GM18526 (cell line): Measurements from ENCODE around the gene SPANXD.
"Not testable (repeated sequence)": the region's sequence is repeated elsewhere in the genome, so short reads cannot be mapped to it uniquely, and the experiment has no call there.

Experiments
- POLR2A ChIP-seq: IDR thresholded peaks from 3 replicates; pipeline ENCODE4 v1.6.1; 2011; ENCODE audit not compliant: insufficient read length; ENCODE audit errors: extremely low read depth

Gene SPANXD, protein sequence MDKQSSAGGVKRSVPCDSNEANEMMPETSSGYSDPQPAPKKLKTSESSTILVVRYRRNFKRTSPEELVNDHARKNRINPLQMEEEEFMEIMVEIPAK

DNA sequence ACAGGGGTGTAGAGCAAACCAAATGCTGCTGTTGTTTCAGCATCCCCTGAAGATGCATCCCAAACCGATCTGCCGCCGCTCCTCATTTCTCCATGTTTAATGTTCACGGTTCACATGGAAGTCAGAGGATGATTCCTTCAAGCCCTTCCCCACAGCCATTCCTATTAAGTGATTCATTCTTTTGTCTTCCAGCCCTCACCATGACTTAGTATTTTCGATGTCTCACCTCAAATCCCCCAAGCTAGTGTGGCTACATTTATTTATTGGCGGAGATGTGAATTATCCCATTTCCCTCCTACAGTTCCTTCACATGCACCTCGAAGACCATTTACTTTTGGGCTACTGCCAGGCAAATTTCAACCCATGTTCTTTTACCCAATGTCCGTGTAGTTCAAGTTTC lies at the start of gene SPANXD:
Gene SPANXD, minus strand, starts transcription at position 101 of the 400 bp plus-strand sequence. CDS start 334 bp downstream, outside the sequence.
- not testable (repeated sequence) for TF ChIP-seq POLR2A

DNA sequence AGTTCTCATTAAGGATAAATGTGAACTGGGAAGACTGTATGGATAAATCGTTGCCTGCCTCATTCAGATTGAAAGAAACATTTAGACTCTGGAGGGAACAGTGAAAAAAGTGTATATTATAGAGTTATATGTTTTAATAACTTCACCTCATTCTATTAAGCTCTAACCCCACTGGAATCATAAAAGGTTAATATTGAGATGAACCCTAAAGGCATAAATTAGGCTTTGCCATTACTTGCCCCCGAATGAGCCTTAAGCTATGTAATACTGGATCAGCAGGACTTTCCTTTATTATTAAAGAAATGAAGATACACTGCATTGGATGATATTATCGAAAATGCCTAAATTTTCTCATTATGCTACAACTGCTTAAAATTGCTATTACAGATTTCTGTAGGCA lies 44.1 kb upstream of the SPANXD start:
- TF ChIP-seq POLR2A, result no peak

DNA sequence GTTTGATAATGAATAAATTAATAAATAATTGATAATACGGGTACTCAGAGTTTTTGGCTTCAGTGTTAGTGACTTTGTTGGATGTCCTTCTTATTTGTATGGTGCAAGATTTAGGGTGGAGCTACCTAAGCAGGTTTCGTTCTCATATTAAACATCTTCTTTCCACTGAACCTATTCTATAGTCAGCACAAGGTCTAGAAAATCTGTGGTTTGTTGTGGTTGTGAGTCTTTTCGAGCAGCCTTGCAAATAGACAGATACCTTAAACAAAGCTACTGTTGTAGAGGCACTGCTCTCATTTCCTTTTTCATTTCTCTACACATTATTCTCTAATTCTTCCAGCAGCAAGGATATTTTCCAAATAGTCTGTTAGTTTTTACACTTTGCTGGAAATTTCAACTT lies 38.1 kb upstream of the SPANXD start:
- TF ChIP-seq POLR2A, result no peak

DNA sequence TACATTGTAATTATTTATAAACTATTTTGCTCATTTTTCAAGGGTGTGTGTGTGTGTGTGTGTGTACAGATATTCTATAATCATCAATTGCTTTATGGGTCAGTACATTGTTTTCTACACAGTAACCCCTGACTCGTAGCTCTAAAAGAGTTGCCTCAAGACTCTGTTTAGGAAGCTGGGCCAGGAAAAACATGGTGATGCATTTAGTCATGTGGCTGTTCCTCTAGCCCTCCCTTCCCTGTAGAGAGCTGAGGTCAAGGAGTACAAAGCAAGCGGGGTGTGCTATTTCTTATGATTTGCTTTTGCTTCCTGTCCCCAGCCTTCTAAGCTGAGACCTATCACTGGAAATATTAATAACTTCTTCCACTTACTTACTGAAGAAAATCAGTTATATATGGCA lies 34.8 kb upstream of the SPANXD start:
- TF ChIP-seq POLR2A, result no peak

DNA sequence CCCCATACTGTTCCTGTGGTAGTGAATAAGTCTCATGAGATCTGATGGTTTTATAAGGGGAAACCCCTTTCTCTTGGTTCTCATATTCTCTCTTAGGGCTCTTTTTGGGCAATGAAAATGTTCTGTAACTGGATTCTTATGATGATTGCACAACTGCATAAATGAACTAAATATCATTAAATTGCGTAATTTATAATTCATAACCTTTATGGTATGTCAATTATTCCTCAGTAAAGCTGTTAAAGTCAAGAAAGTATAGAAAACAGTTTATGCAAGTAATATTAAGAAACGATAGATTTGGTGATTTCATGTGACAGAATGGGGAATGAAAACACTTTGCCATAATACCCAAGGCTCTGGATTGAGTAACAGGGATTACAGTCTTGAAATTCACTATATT lies 33.5 kb upstream of the SPANXD start:
- no peak for TF ChIP-seq POLR2A

DNA sequence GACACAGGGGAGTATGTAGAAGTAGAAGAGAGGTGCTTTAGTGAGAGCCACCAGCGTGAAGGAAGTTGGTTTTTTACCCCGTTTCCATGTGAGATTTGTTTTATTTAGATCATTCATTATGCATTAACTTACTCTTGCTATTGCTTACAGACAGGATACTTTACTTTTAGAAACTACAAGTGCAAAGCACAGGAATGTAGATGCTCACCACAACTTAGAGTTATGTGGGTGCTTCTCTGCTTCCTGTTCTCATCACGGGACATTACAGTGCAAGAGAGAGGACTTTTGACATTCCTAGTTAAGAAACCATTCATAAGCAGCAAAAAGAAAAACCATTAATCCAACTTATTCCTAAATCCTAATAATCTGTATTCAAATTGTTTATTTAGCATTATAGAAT lies 25.6 kb upstream of the SPANXD start:
- no peak for TF ChIP-seq POLR2A

DNA sequence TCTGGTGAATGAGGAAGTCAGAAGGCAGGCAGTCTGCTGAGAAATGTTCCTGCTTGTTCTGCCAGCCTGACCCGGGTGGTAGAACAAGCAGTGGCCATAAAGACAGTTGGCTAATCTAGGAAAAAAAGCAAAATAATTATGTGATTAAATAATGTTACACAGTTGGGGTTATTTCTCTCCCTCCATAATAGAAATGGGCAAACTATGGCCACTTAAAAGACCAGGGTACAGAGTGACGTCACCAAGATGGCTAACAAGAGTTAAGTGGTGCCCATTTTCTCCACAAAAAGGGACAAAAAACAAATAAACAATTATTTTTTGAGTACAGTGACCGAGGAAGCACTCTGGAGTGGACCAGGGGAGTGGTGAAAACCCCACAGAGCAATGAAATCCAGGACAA lies 16.1 kb upstream of the SPANXD start:
- TF ChIP-seq POLR2A, result no peak

DNA sequence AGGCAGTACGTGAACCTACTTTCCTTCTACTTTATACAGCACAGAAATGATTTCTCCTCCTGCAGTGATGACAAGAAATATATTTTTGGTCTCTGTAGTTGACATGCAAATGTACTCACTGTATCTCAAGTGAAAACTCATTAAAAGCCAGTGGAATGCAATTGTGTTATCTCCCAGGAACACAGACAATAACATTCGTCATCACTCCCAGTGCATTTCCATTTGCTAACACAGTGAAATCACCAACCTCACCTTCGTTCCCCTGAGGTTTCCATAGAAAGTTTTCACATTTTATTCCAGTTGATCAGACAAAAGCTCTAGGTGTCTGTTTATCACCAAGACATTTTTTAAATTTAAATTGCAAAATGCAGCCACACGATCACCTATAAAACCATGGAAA lies 2.5 kb upstream of the SPANXD start:
- no peak for TF ChIP-seq POLR2A

DNA sequence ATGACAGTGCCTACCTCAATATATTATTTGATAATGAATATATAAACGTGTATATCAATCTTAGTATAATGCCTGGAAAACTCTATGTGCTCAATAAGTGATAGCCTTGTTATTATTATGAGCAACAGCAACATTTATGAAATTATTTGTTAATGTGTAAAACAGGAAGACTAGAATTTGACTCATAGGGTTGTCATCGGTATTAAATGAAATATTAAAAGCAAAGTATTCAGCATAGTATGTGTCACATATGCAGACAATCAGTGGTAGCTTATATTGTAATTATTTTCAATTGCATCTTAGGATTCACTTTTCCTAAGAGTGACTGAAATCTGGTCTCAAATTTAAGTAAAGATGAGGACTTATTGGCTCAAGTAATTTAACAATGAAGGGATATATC lies 24.6 kb downstream of the SPANXD start:
- TF ChIP-seq POLR2A, result no peak

DNA sequence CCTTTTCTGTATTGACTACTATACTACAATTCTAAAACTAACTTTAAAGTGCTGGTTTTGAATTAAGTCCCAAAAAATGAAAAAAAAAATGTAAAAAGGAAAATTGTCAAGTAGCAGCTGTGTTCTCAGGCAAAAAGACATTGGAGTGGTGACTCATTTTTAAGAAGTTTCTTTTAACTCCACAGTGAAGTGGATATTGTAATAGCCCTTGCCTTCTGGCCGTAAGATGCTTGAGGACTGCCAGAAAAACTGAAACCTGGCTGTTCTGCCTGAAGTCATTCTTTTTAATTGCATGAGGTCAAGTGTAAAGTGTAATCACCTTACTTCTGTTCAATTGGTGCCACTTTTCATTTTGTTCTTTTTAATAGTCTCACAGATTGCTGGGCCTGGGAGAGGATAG lies 28.9 kb downstream of the SPANXD start:
- TF ChIP-seq POLR2A, result no peak

DNA sequence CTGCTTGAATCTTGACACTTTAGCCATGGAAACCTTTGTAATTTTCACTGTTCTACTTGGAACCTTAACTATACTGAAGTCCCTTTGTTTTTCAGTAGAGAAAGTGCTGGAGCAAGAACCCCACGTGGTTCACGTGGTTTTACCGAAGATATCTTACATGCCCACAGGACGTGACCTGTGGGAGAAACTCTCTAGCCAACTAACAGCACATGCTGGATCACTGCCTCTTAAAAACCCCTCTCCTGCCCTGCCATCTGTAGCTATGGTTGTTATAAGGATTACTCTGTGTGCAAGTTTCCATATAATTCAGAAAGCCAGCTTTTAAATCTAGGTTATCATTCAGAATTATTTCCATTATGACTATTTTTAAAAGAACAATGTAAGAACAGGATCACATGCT lies 30.2 kb downstream of the SPANXD start:
- no peak for TF ChIP-seq POLR2A

DNA sequence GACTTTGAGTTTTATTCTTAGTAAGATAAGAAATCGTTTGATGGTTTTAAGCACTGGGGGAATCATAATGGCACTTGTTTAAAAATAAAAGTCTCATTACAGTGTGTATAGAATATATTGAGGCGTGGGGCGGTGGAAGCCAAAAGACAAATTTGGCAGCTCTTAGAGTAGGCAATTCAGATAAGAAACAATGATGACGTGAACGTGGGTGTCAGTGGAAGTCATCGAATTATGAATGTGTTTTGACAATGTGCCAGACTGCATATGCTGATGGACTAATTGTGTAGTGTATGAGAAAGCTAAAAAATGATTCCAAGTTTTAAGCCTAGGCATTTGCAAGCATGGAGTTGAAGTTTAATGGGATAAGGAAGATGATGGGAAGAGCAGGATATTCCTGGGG lies 35.8 kb downstream of the SPANXD start:
- TF ChIP-seq POLR2A, result no peak

DNA sequence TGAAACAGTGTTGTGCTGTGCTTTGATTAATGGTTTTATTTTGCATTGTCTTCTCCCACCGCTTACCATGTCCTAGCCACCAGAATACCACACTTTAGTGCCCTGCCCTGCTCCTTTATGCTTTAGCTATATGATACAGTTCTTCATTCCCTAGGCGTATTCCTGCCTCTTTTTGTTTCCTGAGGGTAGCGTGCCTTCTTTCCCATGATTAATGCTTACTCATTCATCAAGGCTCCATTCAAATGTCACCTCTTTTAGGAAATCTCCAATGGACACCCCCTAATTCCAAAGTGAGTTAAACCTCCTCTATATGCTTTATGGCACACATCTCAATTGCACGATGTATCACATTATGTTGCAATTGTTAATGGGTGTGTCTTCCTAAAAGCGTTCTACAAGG lies 46.3 kb downstream of the SPANXD start:
- no peak for TF ChIP-seq POLR2A
